ENCODE data around the gene COPS3. TPM values are rescaled to one million over a fixed set of nuclear protein-coding genes. Genes with fewer than 3 reads are reported as not detected.

The COPS3 gene
- total and polyA plus RNA-seq, 4 donors, result 32.9 to 63.3 (median 50.2) TPM

DNA sequence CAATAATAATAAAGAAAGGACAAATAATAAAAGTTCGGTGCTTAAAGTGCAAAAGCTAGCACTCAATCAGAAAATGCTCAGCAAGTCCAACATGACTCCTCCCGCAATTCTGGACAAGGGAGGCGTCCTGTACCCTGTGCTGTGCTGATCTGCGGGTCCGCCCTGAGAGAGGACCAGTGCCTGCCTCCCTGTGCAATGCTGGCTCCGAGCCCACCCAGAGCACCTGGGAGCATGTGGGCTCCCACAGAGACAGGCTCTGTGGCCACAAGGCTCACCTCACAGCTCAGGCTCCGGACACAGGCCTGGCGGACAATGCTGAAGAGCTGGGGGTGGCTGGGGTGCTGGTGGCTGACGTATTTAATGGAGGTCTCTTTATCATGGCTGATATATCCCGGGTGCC, 55.1 kb downstream of the COPS3 start:
- H3K9me3 ChIP-seq (ENCODE audit: control insufficient read depth in 4 of 4, insufficient read depth in 3 of 4, low read length in 3 of 4), result no peaks in the 10 kb centered on the region
- no peaks in the 10 kb centered on the region for H3K27me3 ChIP-seq (ENCODE audit: control insufficient read depth in 3 of 3, insufficient read depth in 3 of 3, low read length in 2 of 3)
- no peak overlapping the region for H3K4me3 ChIP-seq
- H3K4me1 ChIP-seq (ENCODE audit: control insufficient read depth in 5 of 5, insufficient read depth in 5 of 5, low read length in 5 of 5), result no peaks in the 10 kb centered on the region
- no peak overlapping the region for H3K27ac ChIP-seq (ENCODE audit: low read depth in 1 of 2, low read length in 1 of 2)
- no peak for ATAC-seq (ENCODE audit: insufficient read depth, low FRiP score)
- TF ChIP-seq CTCF (IDR thresholded peaks at IDR 0.05; ENCODE audit: control extremely low read depth, extremely low read depth), result no peak
- no peak for DNase-seq
- peaks cover 37 to 88% (median 50%) of the 10 kb centered on the region in 4 donors for H3K36me3 ChIP-seq (ENCODE audit: control insufficient read depth in 4 of 4, insufficient read depth in 4 of 4, low read length in 4 of 4)
- no peak overlapping the region for H3K9ac ChIP-seq (ENCODE audit: insufficient read depth in 1 of 2, low read length in 2 of 2)
- WGBS, 2 donors, result 96 to 98% methylated on average over 10 of the region's 10 CpGs

- no peak for TF ChIP-seq CTCF (IDR thresholded peaks at IDR 0.05; ENCODE audit: control extremely low read depth, extremely low read depth)
- no peak for DNase-seq
- Histone ChIP-seq H3K9me3 (ENCODE audit: control insufficient read depth in 4 of 4, insufficient read depth in 3 of 4, low read length in 3 of 4) (no peaks in the 10 kb centered on the region), H3K4me1 (ENCODE audit: control insufficient read depth in 5 of 5, insufficient read depth in 5 of 5, low read length in 5 of 5) (no peaks in the 10 kb centered on the region), H3K4me3 (no peak overlapping the region), H3K27me3 (ENCODE audit: control insufficient read depth in 3 of 3, insufficient read depth in 3 of 3, low read length in 2 of 3) (no peaks in the 10 kb centered on the region), H3K36me3 (ENCODE audit: control insufficient read depth in 4 of 4, insufficient read depth in 4 of 4, low read length in 4 of 4) (peaks cover 37 to 88% (median 49%) of the 10 kb centered on the region in 4 donors), H3K27ac (ENCODE audit: low read depth in 1 of 2, low read length in 1 of 2) (no peak overlapping the region), H3K9ac (ENCODE audit: insufficient read depth in 1 of 2, low read length in 2 of 2) (no peak overlapping the region)
- 90 to 92% methylated on average over 8 of the region's 8 CpGs for WGBS, 2 donors
- no peak for ATAC-seq (ENCODE audit: insufficient read depth, low FRiP score)
These were observed 56.9 kb downstream of the COPS3 start for GRCh38 chr17:17224137-17224536.

DNA sequence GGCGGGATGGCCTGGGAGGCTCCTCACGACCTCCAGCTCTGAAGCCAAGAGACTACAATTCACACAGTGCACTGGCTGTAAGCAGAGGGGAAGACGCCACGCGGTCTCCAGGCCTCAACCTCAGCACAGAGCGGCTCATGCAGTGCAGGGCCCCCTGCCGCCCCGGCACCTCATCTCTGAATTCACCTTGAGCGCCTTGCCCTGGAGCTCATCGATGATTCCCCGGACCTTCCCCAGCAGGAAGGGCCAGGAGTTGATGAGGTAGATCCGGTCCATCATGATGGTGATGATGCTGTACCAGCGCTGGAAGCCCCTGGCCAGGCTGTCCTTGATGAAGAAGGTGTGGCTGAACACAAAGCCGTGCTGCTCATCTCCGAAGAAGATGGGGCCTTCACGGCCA, 57.3 kb downstream of the COPS3 start:
- Histone ChIP-seq H3K27me3 (ENCODE audit: control insufficient read depth in 3 of 3, insufficient read depth in 3 of 3, low read length in 2 of 3) (no peaks in the 10 kb centered on the region), H3K9ac (ENCODE audit: insufficient read depth in 1 of 2, low read length in 2 of 2) (no peak overlapping the region), H3K4me1 (ENCODE audit: control insufficient read depth in 5 of 5, insufficient read depth in 5 of 5, low read length in 5 of 5) (no peaks in the 10 kb centered on the region), H3K9me3 (ENCODE audit: control insufficient read depth in 4 of 4, insufficient read depth in 3 of 4, low read length in 3 of 4) (no peaks in the 10 kb centered on the region), H3K36me3 (ENCODE audit: control insufficient read depth in 4 of 4, insufficient read depth in 4 of 4, low read length in 4 of 4) (peaks cover 37 to 88% (median 51%) of the 10 kb centered on the region in 4 donors), H3K4me3 (no peak overlapping the region), H3K27ac (ENCODE audit: low read depth in 1 of 2, low read length in 1 of 2) (no peak overlapping the region)
- TF ChIP-seq CTCF (IDR thresholded peaks at IDR 0.05; ENCODE audit: control extremely low read depth, extremely low read depth), result no peak
- WGBS, 2 donors, result 96 to 97% methylated on average over 16 of the region's 16 CpGs
- no peak for DNase-seq
- no peak for ATAC-seq (ENCODE audit: insufficient read depth, low FRiP score)

DNA sequence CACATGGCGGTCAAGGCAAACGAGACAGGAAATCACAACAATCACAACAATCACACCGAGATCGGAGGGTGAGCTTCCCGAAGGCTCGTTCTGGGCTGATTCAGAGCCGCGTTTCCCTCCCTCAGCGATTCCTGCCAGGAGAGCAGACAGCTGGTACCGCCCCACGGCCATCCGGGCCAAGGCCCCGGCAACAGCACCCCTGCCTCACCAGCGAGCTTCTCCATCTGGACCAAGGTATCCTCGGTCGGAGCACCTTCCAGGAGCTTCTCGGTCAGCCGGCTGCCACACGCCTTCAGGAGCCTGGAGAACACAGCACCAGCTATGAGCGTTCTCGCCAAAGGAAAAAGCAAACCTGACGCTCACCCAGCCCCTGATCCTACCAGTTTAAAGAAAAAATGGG, 59.7 kb downstream of the COPS3 start:
- Histone ChIP-seq H3K27me3 (ENCODE audit: control insufficient read depth in 3 of 3, insufficient read depth in 3 of 3, low read length in 2 of 3) (no peaks in the 10 kb centered on the region), H3K27ac (ENCODE audit: low read depth in 1 of 2, low read length in 1 of 2) (no peak overlapping the region), H3K4me1 (ENCODE audit: control insufficient read depth in 5 of 5, insufficient read depth in 5 of 5, low read length in 5 of 5) (no peaks in the 10 kb centered on the region), H3K9me3 (ENCODE audit: control insufficient read depth in 4 of 4, insufficient read depth in 3 of 4, low read length in 3 of 4) (no peaks in the 10 kb centered on the region), H3K9ac (ENCODE audit: insufficient read depth in 1 of 2, low read length in 2 of 2) (no peak overlapping the region), H3K36me3 (ENCODE audit: control insufficient read depth in 4 of 4, insufficient read depth in 4 of 4, low read length in 4 of 4) (peaks cover 42 to 85% (median 55%) of the 10 kb centered on the region in 4 donors), H3K4me3 (no peak overlapping the region)
- TF ChIP-seq CTCF (IDR thresholded peaks at IDR 0.05; ENCODE audit: control extremely low read depth, extremely low read depth), result no peak
- ATAC-seq (ENCODE audit: insufficient read depth, low FRiP score) (no peak), DNase-seq (no peak)
- 93 to 96% methylated on average over 18 to 22 of the region's 22 CpGs for WGBS, 2 donors

Measured in lung (tissue), 12 donors.